Activated naive CD8-positive, alpha-beta T cell treated with anti-CD3 and anti-CD28 coated beads, Interleukin-2, amount 50 U/mL, for 16 hours (primary cell): ENCODE results near the gene TIMP2.
"Not testable (repeated sequence)": the region's sequence is repeated elsewhere in the genome, so short reads cannot be mapped to it uniquely, and the experiment has no call there.

ENCODE experiments used
- DNase-seq: peaks from one replicate; pipeline ENCODE4 v3.0.0-alpha.2; 2020; ENCODE audit warnings: low read depth, low spot score

TIMP2 gene

GRCh38 chr17:78870621-78871020 lies 54.6 kb downstream of the TIMP2 start:
- no peak for DNase-seq

GRCh38 chr17:78868391-78868790 lies 56.8 kb downstream of the TIMP2 start:
- DNase-seq: no peak

- DNase-seq: not testable (repeated sequence)
These were observed 58.1 kb downstream of the TIMP2 start for GRCh38 chr17:78867046-78867445.

GRCh38 chr17:78865682-78866390 lies 59.4 kb downstream of the TIMP2 start:
- no peak for DNase-seq

GRCh38 chr17:78864117-78864516 lies 61.1 kb downstream of the TIMP2 start:
- no peak for DNase-seq

GRCh38 chr17:78862073-78863023 lies 62.8 kb downstream of the TIMP2 start:
- DNase-seq: no peak

GRCh38 chr17:78861229-78861628 lies 64.0 kb downstream of the TIMP2 start:
- DNase-seq: no peak

- no peak for DNase-seq
These were observed 66.1 kb downstream of the TIMP2 start for GRCh38 chr17:78859051-78859450.

- no peak for DNase-seq
These were observed 67.9 kb downstream of the TIMP2 start for GRCh38 chr17:78857266-78857665.

GRCh38 chr17:78855561-78856165 lies 69.5 kb downstream of the TIMP2 start:
- no peak for DNase-seq

GRCh38 chr17:78854508-78854907 lies 70.7 kb downstream of the TIMP2 start:
- DNase-seq: no peak

GRCh38 chr17:78853926-78854394 lies 71.2 kb downstream of the TIMP2 start:
- DNase-seq: no peak

GRCh38 chr17:78852709-78853121 lies 72.5 kb downstream of the TIMP2 start:
- DNase-seq: no peak

GRCh38 chr17:78849026-78849425 lies 76.2 kb downstream of the TIMP2 start:
- DNase-seq: no peak

GRCh38 chr17:78847052-78847451 lies 78.1 kb downstream of the TIMP2 start:
- no peak for DNase-seq

GRCh38 chr17:78844301-78845005 lies 80.7 kb downstream of the TIMP2 start:
- no peak for DNase-seq

GRCh38 chr17:78842881-78843565 lies 82.2 kb downstream of the TIMP2 start:
- DNase-seq: no peak

- DNase-seq: peak; percentile 99
These were observed 84.2 kb downstream of the TIMP2 start, which contains the start of gene USP36 for GRCh38 chr17:78840780-78841611. Gene USP36, minus strand, starts transcription at chr17:78840814. Its CDS starts 4,451 bp downstream, at chr17:78836363.

- DNase-seq: no peak
These were observed 84.7 kb downstream of the TIMP2 start for GRCh38 chr17:78840530-78840779.
